Ammon's horn (tissue), 1 donor: ENCODE results near the gene AAK1.
"Not testable (repeated sequence)": the region's sequence is repeated elsewhere in the genome, so short reads cannot be mapped to it uniquely, and the experiment has no call there.

Experiments used
- DNase-seq: peaks from one replicate; pipeline ENCODE4 v3.0.0-alpha.2; 2016; ENCODE audit warnings: low spot score

The AAK1 gene

DNA sequence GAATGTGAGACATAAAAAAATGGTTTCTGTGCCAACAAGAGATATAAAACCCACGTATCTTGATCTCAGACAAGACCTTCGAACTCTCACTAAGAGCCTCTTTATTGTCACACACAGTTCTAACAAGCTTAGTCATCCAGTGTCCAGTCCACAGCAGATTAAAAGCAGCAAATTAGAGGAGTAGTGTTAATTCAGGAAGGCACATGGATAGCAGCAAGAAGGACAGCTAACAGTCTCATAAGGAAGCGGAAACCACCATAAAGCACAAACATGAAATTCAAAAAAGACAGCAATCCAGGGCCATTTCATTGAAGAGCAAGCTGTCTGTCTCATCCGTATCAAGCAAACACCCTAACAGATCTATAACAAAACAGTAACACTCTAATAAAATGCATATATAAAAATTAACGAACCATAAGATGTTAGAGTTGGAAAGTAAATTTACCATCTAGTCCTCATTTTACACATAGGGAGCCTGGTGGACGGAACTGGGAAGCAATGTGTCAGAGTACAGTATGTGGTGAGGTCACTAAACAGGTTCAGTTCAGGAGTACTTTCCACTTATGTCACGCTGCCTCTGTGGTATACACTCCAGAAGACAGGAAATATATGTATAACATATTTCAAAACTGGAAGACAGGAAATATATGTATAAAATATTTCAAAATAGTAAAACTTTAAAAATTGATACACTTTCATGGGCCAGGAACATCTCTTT lies 18.3 kb downstream of the AAK1 start:
- DNase-seq: no peak

DNA sequence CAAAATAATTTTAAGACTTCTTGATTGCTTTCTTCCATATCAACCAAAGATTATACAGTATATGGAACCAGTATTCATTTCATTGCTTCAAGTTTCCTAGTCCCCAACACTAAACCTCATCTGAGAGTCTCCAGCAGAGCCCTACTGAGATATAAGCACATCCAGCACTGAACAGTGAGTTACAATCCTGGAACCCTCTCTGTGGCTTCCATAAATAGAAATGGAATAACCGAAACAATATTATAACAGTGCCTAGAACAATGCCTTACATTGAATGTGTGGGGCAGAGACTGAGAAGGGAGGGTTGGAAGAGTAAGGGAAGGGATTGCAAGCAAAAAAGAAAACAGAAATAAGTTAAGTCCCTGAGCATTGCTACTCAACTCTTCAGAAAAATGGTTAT lies 18.9 kb downstream of the AAK1 start:
- DNase-seq: no peak

DNA sequence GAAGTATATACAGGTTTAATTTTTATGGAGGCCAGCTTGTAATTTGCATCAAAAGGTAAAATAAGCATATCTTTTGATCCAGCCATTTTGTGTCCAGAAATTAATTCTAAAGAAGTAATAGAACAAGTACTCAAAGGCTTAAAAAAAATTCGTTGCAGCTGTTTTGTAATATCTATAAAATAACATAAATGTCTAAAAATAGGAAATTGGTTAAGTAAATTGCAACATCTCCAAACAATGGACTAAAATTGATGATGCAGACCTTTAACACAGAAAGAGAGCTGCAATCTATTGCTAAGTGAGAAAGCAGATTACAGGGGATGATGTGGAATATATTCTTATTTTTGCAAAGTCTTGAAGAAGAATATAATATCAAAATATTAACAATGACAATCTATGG lies 19.4 kb downstream of the AAK1 start:
- no peak for DNase-seq

DNA sequence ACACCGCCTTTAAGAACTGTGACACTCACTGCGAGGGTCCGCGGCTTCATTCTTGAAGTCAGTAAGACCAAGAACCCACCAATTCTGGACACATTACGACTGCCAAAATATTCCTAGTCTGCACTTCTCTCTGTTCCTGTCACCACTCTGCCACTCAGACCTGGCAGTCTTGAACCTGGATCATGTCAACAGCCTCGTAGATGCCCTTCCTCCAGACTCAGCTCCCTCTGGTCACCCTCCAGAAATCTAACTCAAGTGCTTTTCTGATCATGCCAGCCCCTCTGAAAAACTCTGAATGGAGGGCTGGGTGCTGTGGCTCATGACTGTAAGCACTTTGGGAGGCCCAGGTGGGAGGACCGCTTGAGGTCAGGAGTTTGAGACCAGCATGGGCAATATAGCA lies 20.3 kb downstream of the AAK1 start:
- DNase-seq: no peak

DNA sequence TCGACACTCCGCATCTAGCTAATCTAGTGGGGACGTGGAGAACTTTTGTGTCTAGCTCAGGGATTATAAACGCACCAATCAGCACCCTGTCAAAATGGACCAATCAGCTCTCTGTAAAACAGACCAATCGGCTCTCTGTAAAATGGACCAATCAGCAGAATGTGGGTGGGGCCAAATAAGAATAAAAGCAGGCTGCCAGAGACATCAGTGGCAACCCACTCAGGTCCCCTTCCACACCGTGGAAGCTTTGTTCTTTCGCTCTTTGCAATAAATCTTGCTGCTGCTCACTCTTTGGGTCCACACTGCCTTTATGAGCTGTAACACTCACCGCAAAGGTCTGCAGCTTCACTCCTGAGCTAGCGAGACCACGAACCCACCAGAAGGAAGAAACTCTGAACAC lies 20.7 kb downstream of the AAK1 start:
- DNase-seq: not testable (repeated sequence)

DNA sequence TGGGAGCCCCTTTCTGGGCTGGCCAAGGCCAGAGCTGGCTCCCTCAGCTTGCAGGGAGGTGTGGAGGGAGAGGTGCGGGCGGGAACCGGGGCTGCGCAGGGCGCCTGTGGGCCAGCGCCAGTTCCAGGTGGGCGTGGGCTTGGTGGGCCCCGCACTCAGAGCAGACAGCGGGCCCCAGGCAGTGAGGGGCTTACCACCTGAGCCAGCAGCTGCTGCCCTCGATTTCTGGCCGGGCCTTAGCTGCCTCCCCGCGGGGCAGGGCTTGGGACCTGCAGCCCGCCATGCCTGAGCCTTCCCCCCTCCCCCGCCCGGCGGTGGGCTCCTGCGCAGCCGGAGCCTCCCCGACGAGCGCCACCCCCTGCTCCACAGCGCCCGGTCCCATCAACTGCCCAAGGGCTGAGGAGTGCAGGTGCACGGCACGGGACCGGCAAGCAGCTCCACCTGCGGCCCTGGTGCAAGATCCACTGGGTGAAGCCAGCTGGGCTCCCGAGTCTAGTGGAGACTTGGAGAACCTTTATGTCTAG lies 21.5 kb downstream of the AAK1 start:
- DNase-seq: not testable (repeated sequence)

DNA sequence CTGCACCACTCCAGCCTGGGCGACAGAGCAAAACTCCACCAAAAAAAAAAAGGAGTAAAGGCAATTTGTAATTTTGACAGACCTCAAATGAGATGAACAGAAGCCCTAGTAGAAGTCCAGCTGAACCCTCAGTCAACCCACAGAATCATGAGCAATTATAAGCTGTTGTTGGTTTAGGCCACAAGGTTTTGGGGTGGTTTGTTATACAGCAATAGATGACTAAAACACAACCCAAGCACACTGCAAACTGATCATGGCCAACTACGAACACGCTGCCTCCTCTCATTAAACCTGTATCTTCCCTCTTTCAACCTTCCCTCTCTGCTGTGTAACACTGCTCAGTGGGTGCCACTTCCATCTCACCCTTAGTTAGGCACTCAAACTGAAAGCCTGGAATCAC lies 22.1 kb downstream of the AAK1 start:
- no peak for DNase-seq

DNA sequence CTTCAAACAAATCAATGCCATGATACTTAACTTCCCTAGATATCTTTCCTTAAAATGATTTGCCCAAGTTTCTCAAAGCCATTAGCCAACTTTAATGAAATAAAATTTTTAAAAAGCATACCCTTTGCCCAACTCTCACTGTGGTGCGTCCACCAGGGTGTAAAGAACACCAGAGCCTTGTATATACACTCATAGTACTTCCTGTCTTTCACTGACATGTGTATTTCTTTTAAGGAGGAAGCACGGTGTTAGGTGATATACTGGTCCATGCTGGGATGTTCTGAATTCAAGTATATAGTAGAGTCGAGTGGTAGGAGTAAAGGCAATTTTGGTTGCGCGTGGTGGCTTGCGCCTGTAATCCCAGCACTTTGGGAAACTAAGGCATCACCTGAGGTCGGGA lies 22.7 kb downstream of the AAK1 start:
- no peak for DNase-seq

DNA sequence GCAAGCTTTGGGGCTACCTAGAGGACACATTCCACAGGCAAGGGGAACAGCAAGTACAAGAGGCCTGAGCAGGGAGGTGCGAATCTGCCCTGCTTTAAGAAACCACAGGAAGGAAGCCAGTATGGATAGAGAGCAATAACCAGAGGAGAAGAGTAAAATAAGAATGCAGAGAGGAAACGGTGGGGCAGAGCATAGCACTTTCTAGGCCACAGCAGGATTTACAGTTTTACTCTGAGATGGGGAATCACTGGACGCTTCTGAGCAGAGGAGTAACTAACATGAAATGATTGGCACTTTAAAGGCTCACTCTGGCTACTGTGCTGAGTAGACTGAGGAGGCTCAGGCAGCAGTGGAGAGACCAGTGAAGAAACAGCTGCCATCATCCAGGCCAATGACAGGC lies 23.8 kb downstream of the AAK1 start:
- DNase-seq: no peak

DNA sequence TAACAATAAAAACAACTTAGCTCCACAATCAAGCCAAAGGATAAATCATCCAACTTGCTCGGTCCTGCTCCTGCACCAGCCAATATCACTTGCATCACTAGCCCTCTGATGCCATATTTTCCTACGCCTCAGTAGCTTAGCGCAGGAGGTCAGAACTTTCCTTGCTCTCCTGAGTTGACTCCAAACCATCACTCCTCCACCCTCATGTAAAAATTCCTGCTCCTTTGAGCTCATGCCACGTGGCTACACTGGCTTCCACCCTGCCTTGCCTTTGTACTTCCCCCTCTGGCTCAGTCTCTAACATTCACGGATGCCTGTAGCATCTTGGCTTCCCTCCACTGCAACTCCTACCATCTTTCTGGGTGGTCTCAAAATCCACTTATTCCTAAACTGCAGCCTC lies 25.2 kb downstream of the AAK1 start:
- no peak for DNase-seq

DNA sequence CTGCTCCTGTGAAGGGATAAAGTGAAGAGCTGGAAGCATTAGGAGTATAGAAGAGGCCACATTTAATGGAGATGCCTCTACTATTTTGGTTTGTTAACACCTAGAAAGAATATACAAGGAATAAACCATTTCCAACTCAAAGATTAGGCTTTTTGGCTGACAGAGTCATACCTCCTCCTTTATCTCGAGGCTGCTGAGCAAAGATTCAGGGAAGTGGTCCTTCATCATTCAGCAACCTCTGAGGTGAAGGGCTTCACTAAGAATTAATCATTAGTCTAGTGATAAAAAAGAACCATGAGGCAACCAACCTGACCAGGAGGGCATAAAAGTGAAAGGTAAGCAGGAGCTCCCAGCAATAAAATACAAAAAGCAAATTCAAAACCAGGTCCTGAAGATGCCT lies 25.8 kb downstream of the AAK1 start:
- DNase-seq: no peak

DNA sequence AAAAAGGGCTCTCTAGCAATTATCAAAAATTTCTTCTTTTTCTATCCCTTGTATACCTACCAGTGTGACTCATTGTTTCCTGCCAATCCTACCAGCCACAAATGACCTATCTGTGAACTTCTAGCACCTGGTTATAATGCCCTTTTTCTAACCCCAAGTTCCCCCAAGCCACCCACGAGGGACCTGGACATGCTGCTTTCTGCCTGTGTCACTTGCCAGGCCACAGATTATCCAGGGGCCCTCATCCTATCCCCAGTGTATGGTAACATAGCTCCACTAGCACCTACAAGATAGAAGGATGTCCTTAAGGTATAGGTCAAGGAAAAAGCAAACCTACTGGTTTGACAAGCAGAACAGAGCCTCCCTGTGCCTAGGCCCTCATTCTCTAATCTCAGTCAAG lies 26.8 kb downstream of the AAK1 start:
- no peak for DNase-seq

DNA sequence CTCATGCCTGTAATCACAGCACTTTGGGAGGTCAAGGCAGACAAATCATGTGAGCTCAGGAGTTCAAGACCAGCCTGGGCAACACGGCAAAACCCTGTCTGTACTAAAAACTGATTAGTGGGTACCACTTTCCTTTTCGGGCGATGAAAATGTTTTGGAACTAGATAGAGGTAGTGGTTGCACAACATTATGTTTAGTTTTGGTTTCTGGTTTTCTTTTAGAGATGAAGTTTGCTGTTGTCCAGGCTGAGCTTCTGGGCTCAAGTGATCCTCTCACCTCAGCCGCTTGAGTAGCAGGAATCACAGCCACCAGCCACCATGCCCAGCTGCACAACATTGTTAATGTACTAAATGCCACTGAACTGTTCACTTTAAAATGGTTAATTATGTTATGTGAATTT lies 27.6 kb downstream of the AAK1 start:
- DNase-seq: no peak

DNA sequence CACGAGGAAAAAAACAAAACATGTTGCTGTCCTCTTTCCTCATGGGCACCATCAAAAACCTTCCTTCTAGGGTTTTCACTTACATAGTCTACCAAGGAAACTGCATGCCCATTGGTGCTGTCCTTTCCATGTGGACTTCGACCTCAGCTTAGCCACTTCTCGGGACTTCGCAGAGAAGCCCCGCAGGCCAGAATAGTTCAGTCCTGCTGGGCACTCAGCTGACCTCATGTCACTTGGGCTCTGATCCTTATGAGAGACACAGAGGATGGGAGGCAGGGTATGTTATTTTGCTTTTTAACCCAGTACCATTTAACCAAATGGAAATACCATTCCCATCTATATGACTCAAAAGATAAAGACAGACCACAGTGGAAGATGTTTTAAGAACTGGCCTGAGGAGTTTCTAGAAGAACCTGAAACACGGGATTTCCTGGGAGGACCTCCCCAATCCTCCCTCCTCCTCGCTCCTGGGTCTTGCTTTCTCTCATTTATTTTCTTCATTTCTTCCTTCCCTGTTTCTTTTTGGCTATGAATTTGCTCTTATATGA lies 28.4 kb downstream of the AAK1 start:
- DNase-seq: no peak

DNA sequence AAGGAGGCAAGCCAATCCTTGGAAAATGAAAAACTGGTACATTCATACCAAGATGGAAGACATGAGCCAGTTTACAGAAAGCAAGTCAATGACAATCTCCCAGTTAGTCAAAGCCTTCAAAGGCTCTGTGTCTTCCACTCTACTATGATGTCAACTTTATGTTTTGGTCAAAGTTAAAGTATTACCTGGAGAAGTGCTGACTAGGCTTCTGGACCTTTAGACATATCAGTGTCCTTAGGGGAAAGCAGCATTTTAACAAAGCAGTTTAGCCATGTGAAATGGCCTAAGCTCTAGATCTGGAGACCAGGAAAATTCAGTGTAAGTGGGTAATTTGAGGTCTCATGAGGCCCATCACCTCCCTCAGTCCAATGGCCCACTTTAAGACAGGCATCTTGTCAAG lies 30.8 kb downstream of the AAK1 start:
- no peak for DNase-seq

DNA sequence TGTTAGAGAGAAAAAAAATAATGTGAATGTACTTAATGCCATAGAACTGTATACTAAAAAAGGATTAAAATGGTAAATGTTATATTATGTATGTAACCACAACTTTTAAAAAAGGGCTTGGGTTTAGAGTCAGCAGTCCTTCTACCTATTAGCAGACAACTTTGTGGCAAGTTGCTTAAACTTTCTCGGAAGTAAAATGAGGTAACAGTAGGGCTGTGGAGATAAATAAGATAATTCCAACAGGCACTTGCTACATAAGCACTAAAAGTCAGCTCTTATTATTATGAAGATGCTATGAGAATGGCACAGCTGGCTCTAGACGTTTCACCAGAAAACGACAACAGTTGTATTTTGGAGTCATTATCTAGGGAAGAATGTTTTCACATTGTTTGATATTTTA lies 31.3 kb downstream of the AAK1 start:
- no peak for DNase-seq

DNA sequence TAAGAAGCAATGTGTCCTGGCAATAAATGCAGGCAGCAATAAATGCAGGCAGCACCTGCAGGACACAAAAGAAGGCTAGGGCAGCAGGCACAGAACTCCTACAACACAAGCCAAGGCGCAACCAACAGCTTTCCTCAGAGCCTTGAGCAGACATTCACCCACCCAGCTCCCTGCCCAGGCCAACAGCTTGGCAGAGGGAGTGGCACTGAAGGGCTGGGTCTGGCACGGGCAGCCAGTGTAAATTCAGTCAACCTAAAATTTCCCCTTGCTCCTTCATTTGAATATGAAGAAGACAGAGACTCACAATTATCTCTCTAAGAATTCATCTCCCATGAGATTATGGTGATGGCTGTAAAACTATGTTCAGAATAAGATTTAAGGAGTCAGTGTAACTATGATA lies 35.4 kb downstream of the AAK1 start:
- no peak for DNase-seq

DNA sequence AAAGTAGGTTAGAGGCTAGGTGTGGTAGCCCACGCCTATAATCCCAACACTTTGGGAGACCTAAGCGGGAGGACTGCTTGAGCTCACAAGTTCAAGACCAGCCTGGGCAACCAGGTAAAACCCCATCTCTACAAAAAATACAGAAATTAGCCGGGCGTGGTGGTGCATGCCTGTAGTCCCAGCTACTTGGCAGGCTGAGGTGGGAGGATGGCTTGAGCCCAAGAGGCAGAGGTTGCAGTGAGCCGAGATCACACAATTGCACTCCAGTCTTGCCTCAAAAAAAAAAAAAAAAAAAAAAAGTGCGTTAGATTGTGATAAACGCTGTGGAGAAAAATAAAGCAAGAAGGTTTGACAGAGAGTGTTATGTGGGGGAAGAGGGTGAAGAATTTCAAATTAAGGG lies 36.8 kb downstream of the AAK1 start:
- DNase-seq: not testable (repeated sequence)

DNA sequence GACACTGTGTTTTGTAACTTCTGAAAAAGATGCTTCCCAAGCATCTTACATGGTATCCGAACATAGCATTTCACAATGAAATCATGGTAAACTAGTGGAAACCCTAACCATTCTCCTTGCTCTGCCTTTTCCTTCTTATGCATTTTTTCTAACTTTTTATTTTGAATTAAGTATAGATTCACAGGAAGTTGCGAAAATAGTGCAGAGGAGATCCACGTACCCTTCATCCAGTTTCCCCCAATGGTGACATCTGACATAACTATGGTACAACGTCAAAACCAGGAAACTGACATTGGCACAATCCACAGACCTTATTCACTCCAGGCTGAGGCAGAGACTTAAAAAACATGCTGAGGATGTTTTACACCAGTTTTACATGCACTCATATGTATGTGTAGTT lies 38.3 kb downstream of the AAK1 start:
- no peak for DNase-seq

DNA sequence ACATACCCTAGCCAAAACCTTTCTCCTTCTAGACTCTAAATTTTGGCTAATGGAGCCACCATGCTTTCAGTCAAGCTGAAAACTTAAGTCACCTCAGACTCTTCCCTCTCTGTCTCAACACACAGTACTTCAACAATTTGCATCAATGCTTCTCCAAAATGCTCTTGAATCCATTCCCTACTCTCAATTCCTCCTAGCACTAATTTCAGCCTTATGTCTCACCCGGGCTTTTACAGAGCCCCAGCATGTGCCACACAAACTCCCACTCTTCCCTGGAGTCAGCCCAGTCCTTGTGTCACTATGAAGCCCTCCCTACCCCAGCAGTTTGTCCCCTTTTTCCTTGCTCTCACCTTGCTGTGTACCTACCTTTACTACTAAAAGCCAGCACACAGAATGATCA lies 38.7 kb downstream of the AAK1 start:
- DNase-seq: no peak

DNA sequence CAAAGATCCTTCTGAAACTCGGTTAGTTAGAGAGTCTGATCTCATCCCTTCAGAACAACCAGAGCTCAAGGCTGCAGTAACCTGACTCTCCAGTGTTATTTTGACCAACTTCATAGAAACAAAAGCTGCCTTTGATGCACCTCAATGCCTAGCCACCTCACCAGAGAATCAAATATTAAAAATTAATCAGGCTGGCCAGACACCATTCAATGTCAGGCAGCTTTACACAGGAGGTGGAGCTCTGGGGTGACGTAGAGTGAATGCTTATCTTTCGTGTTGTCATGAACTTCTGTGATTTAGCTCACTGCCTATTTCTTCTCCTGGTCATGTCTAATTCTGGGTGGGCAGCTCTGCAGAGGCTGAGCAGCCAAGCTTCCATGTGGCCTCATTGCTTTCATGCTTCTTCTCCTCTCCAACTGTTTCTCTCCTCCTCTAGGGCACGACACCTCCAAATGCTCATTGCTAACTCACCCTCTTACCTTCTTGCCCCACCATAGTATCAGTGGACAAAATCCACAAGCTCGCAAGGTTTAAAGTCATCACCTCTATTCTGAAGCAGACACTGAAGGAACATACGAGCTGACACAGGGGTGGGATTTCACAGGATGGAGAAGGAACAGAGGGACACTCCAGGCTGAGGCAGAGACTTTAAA lies 39.4 kb downstream of the AAK1 start:
- DNase-seq: no peak

DNA sequence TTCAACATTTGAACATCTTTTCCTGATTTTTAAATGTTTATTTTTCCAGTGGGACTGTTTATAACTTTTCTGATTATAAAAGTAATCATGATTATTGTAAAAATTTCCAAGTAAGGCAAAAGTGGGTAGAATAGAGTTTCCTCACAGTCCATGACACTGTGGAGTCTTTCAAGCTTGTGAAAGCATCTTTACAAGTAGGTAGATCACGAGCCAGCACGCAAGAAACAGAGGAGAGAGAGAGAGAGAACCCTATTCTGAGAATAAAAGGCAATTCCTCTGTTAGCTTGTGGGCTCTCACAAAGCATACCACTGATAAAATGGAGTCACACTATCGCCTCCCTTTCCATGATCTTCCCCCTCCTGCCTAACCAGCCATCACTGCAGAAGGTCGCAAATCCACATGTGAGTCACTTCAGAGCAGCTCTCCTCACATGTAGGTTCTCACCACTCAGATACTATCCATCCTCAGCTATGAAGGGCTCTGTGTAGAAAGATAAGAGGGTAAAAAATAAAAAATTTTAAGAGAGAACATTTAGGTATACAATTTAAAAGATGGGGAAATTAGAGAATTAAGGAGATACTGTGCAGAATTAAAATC lies 40.3 kb downstream of the AAK1 start:
- no peak for DNase-seq

DNA sequence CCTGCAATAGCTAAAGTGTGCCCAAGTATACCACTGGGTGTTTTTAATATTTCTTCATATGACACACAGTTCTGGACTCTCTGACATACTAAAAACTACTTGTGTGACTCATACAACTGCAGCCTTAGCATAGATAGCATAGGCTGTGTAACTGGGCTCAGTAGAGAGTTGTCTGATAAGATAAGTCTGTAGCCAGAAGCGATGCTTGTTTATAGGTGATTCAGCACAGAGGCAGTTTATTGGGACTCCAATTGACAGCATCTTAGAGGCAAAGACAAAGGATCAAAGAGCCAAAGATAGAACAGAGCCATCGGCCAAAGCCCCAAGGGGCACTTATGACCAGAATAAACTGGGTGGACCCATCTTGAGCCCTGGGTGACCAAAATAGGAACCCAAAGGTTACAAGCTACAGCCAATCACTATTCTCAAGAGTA lies 42.3 kb downstream of the AAK1 start:
- DNase-seq: no peak
